Measurements from ENCODE around the gene SMKR1.

Gene SMKR1

GRCh38 chr7:129535896-129536295 lies 33.6 kb downstream of the SMKR1 start:
- no peak for TF ChIP-seq CTCF (IDR thresholded peaks at IDR 0.05; ENCODE audit: insufficient read depth, low read depth, low read length, missing control alignments)
- DNase-seq (ENCODE audit: low read depth), result no peak
- H3K4me3 ChIP-seq (ENCODE audit: low read depth, low read length), result no peak overlapping the region

GRCh38 chr7:129536323-129536722 lies 34.0 kb downstream of the SMKR1 start:
- no peak for DNase-seq (ENCODE audit: low read depth)
- no peak for TF ChIP-seq CTCF (IDR thresholded peaks at IDR 0.05; ENCODE audit: insufficient read depth, low read depth, low read length, missing control alignments)
- H3K4me3 ChIP-seq (ENCODE audit: low read depth, low read length), result no peak overlapping the region

- TF ChIP-seq CTCF (IDR thresholded peaks at IDR 0.05; ENCODE audit: insufficient read depth, low read depth, low read length, missing control alignments), result no peak
- DNase-seq (ENCODE audit: low read depth), result no peak
- H3K4me3 ChIP-seq (ENCODE audit: low read depth, low read length), result no peak overlapping the region
These were observed 36.5 kb downstream of the SMKR1 start for GRCh38 chr7:129538790-129539189.

- TF ChIP-seq CTCF (IDR thresholded peaks at IDR 0.05; ENCODE audit: insufficient read depth, low read depth, low read length, missing control alignments), result no peak
- no peak overlapping the region for H3K4me3 ChIP-seq (ENCODE audit: low read depth, low read length)
- no peak for DNase-seq (ENCODE audit: low read depth)
These were observed 38.0 kb downstream of the SMKR1 start for GRCh38 chr7:129540340-129540739.

- no peak overlapping the region for H3K4me3 ChIP-seq (ENCODE audit: low read depth, low read length)
- no peak for TF ChIP-seq CTCF (IDR thresholded peaks at IDR 0.05; ENCODE audit: insufficient read depth, low read depth, low read length, missing control alignments)
- DNase-seq (ENCODE audit: low read depth), result no peak
These were observed 42.4 kb downstream of the SMKR1 start for GRCh38 chr7:129544700-129545099.

- no peak overlapping the region for H3K4me3 ChIP-seq (ENCODE audit: low read depth, low read length)
- no peak for DNase-seq (ENCODE audit: low read depth)
- TF ChIP-seq CTCF (IDR thresholded peaks at IDR 0.05; ENCODE audit: insufficient read depth, low read depth, low read length, missing control alignments), result no peak
These were observed 48.5 kb downstream of the SMKR1 start for GRCh38 chr7:129550693-129551360.

GRCh38 chr7:129553899-129554461 lies 51.6 kb downstream of the SMKR1 start:
- no peak overlapping the region for H3K4me3 ChIP-seq (ENCODE audit: low read depth, low read length)
- no peak for TF ChIP-seq CTCF (IDR thresholded peaks at IDR 0.05; ENCODE audit: insufficient read depth, low read depth, low read length, missing control alignments)
- DNase-seq (ENCODE audit: low read depth), result peak; percentile 36

Measured in GM12865 (cell line).